NCI-H345 treated with DMSO at 0.1 percent for 48 hours (cell line): ENCODE data around the gene FYCO1.

Experiments
- DNase-seq: peaks from one replicate; lab custom pipeline; 2025; ENCODE audit not compliant: unreplicated experiment; lab: John Stamatoyannopoulos, UW

Gene FYCO1

GRCh38 chr3:45944830-45945620, 50.6 kb downstream of the FYCO1 start:
- no peak for DNase-seq

DNA sequence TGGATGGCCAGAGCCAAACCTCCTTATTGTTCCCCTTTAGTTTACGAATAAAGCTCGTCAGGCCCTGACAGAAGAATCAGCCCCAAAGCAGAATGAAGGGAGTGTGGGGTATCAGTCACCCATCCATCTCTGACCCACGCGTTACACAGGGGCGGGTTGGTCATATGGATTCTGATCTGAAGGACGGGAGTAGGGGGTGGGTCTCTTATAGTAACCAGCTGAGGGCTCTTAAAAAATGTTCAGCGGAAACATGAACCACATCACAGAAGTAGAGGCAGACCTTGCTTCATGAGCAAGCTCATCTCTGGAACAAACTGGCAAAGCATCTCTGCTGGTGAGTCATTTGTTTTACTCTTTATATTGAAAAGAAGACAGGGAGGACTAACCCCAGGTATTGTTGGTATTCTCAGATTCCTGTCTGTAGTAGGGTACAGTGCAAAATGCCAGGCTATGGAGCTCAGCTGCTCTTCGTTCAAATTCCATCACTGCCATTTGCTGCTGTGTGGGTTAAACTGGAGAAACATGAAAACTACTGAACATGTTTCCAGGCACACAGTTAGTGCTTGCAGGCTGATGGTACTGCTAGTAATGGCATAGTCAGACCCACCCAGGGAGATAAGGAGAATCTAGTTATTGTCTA, 52.3 kb downstream of the FYCO1 start, which contains the start of gene CXCR6:
Gene CXCR6 (plus strand): TSS at position 258 of the 640 bp plus-strand sequence. CDS start 3,018 bp downstream, outside the sequence.
- no peak for DNase-seq

- no peak for DNase-seq
These were observed 53.4 kb downstream of the FYCO1 start for GRCh38 chr3:45942051-45942825.

DNA sequence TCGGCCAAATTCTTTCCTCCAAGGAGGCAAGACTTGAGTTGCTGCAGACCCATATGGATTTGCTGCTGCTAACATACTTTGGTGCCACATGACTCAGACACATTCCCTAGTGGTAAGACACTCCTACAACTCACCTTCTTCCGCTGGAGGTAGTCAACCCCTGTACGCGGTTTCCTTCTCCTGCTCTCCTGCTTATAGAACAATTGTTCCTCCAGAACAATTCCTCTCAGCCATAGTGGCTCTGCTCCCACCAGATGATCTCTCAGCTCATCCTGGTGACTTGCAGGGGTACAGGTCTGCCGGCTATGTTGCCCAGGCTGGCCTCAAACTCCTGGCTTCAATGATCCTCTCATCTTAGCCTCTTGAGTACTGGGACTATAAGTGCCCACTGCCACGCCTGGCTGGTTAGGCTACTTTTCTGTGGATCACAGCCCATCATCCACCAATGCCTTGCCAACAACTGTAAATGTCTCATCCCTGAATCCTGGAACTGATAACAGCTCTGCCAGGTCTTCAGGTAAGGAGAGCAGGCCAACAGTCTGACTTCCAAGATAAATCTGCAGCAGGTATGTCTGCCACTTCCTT, 54.8 kb downstream of the FYCO1 start:
- DNase-seq = no peak

GRCh38 chr3:45940004-45940780, 55.4 kb downstream of the FYCO1 start:
- no peak for DNase-seq

DNA sequence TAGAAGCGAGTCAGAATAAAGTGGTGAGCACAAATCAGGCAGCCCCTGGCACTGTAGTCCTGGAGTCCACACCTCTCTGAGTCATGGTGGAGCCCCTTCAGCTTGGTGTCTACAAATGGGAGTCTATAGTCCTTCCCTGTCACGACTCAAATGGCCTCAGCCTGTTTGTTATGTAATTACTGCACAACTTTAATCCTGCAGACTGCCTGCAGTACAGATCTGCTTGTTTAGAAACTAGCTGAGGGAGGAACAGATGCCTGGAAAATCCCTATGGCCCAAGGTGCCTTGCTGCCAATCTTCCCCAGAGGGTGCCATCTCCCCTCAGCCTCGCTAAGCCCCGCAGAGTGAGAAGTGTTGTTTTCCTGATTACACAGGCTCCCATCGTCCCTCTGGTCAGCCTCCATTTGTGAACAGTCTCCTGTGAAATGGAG, 56.3 kb downstream of the FYCO1 start:
- DNase-seq = no peak

DNA sequence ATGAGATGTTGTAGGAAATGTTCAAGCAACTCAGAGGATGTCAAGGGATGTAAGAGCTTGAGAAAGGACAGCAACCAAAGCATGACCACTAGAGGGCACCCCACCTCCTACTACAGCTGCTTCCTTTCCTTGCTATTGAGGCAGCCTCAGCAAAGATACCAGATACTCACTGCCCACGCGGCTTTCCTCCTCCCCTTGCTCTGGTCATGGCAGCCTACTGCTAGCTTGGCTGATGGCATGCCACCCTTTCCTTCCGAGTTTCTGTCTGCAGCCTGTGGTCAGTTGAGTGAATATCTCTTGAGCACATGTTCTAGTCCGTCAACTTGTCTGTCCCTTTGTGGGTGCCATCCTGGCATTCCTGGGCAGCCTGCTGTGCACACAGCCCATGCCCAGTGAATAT, 56.8 kb downstream of the FYCO1 start:
- peak; percentile 44 for DNase-seq

DNA sequence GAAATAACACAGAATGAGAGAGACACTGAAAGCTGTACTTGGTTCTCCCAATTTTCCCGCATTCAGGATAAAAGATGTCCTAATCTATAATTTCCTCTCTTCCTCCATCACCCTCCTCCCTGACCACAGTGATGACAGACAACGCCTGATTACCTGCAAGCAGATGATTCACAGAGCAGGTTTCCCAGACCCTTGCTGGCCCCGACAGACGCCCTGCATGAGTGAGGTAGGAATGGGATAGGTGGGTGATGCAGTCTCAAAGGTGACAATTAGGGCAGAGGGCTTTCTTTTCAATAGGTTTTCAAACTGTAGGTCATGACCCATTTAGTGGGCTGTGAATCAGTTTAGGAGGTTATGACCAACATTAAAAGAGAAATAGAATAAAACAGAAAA, 57.6 kb downstream of the FYCO1 start:
- DNase-seq = no peak

DNA sequence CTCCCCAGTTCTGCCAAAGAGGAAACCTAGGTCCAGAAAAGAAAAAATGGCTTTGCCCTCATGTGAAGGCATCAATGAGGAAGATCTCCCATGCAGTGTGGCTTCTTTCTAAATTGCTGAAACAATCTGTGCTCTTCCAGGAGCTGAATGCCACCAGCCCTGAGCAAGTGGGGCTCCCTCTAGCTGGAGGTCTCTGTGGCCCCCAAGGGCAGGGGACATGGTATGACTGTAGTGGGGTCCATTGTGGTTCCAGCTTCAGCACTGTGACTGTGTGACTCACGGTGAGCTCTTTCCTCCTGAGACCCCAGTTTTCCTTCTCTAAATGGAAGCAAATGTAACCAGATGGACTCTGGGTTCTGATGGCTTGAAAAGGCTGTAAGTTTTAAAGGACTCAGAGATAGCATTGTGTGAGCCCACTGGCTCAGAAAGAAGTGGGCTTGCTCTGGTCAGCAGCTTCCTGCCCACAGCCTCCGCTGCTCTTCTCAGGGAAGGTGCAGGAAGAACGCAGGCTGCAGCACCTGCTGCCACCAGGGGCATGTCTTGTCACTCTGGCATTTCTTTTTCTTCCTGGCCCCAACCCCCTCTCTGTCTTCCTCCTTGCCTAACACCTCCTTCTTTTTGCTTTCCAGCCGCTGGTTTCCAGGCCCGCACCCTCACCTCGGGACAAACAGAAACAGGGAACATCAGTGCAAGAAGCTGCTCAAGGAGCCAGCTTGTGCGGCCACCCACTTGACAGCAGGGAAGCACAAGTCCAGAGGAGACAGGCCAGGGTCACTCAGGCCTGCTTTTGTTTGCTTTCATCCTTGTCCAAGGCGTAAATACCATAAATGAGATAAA, 58.2 kb downstream of the FYCO1 start:
- no peak for DNase-seq

DNA sequence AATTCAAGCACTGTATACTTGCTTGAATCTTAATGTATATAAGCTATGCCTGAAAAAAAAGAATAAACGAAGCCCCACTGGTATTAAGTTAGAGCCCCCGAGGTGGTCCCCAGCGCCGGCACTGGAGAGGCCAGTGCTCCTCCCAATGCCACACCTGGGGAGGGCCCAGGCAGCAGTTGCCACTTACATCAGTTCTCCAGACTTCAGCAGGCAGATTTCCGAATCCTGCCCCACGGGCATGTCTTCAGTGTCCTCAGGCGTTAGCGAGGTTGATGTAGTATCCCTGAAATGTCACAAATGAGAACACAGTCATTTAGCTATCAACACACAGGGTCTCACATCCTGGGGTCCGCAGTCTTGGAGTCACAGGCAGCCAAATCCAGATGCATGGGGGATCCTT, 59.4 kb downstream of the FYCO1 start:
- DNase-seq = no peak

DNA sequence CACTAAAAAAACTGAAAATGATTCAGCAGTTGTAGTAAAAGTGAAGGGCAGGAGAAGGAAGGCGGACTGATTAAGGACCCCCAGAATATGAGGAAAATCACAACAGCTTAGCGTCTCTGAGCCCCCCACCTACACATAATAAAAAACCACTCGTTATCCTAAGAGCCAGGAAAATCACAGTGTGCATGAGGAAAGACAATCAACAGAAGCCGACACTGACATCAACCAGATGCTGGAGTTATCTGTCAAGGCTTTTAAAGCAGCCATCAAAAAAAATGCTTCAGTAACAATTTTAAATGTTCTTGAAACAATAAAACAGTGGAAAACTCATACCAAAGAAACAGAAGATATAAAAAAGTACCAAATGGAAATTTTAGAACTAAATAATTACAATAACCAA, 62.0 kb downstream of the FYCO1 start:
- no peak for DNase-seq

DNA sequence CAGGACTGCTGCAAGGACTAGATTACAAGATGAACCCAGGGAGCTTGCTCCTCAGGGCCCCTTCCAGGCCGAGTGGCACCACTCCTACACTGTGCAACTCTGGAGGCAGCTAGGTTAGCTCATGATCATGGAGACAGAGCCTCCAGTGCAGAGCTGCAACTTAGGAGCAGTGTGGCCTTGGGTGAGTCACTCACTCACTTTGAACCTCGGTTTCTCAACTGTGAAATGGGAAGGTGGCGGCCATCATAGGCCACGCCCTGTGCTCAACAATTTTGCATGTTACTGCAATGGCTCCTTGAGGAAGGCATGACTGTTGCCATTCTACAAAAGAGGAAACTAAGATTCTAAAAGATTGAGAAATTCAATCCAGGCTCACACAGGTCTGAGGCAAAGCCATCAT, 63.5 kb downstream of the FYCO1 start:
- DNase-seq = no peak

DNA sequence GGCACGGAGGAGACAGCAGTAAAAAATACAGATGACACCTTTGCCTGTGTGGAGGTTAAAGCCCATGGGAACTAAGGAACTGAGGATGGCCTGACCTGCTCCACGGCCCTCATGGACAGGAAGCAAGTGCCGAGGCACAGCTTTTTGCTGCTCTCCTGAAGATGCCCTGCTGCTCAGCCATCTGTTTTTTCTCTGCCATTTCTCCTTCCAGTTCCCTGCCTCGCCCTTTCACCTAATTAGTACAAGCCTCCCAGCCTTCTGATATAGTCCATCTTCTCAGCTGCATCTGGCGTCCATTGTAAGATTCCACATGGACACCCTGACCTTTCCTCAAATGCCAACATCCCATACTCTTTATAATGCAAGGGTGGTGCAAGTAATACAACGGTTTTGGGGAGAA, 64.1 kb downstream of the FYCO1 start:
- DNase-seq = no peak

GRCh38 chr3:45929042-45929679, 66.5 kb downstream of the FYCO1 start:
- peak; percentile 10 for DNase-seq

- DNase-seq = no peak
These were observed 67.7 kb downstream of the FYCO1 start for GRCh38 chr3:45927881-45928280.

- no peak for DNase-seq
These were observed 71.9 kb downstream of the FYCO1 start for GRCh38 chr3:45923755-45924154.

- DNase-seq = no peak
These were observed 72.6 kb downstream of the FYCO1 start for GRCh38 chr3:45922950-45923590.

DNA sequence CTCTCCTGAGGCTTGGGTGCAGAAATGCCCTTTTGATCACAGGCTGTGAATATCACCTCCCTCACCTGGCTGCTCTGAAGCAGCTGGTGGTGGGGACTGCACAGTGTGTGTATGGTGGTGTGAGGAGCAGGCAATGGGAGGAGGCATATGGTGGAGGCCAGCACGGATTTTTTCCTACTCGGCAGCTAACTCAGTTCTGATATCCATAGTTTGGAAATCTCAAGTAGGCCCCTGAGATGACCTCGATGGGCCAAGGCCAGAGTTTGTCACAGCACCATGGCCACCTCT, 73.6 kb downstream of the FYCO1 start:
- no peak for DNase-seq
